Esophagus muscularis mucosa (tissue), 3 donors: ENCODE measurements around the gene TBC1D32.

Experiments
- POLR2A ChIP-seq: fragments of 450-650 bp; IDR thresholded peaks from one replicate; pipeline ENCODE4 v1.6.1; 2017; ENCODE audit warnings: antibody characterized with exemption, moderate library complexity, mild to moderate bottlenecking, low read depth
- TF ChIP-seq, protein P1 (sequence below), 3 experiments: fragments of 200-600 bp in 2 of 3; fragments of 450-650 bp in 1 of 3; sonication (generic) in 2 of 3; IDR thresholded peaks; one replicate each; pipeline ENCODE4 v1.5.1; 2017 to 2019; ENCODE audit warnings: antibody characterized with exemption in 3 of 3, mild to moderate bottlenecking in 2 of 3, moderate library complexity in 1 of 3

GRCh38 chr6:121310495-121310894 lies 23.8 kb downstream of the TBC1D32 start:
- TF ChIP-seq, protein P1, sequence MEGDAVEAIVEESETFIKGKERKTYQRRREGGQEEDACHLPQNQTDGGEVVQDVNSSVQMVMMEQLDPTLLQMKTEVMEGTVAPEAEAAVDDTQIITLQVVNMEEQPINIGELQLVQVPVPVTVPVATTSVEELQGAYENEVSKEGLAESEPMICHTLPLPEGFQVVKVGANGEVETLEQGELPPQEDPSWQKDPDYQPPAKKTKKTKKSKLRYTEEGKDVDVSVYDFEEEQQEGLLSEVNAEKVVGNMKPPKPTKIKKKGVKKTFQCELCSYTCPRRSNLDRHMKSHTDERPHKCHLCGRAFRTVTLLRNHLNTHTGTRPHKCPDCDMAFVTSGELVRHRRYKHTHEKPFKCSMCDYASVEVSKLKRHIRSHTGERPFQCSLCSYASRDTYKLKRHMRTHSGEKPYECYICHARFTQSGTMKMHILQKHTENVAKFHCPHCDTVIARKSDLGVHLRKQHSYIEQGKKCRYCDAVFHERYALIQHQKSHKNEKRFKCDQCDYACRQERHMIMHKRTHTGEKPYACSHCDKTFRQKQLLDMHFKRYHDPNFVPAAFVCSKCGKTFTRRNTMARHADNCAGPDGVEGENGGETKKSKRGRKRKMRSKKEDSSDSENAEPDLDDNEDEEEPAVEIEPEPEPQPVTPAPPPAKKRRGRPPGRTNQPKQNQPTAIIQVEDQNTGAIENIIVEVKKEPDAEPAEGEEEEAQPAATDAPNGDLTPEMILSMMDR (IDR thresholded peaks at IDR 0.05), result no peak
- no peak for TF ChIP-seq POLR2A
